KMS-11 (cell line): Measurements from ENCODE around the gene MSTO1.

Experiments
- H2AFZ ChIP-seq: fragments of 200-600 bp; sonication (generic); 2 replicates; pipeline ENCODE4 v1.6.1; 2016; ENCODE audit warnings: antibody characterized with exemption, mixed run types, low read depth
- H3K27ac ChIP-seq: fragments of 200-600 bp; sonication (generic); 2 replicates; pipeline ENCODE4 v1.6.1; 2016; ENCODE audit warnings: mild to moderate bottlenecking, mixed run types
- H3K27me3 ChIP-seq: fragments of 200-600 bp; sonication (generic); 2 replicates; pipeline ENCODE4 v1.6.1; 2017; ENCODE audit warnings: mild to moderate bottlenecking, low read depth, mixed run types, moderate library complexity; ENCODE audit not compliant: insufficient read depth
- H3K36me3 ChIP-seq: fragments of 200-600 bp; sonication (generic); 2 replicates; pipeline ENCODE4 v1.6.1; 2017; ENCODE audit warnings: mild to moderate bottlenecking, mixed run types; ENCODE audit not compliant: insufficient read depth
- H3K4me1 ChIP-seq: fragments of 200-600 bp; sonication (generic); 2 replicates; pipeline ENCODE4 v1.6.1; 2016; ENCODE audit warnings: mild to moderate bottlenecking, low read depth, mixed run types; ENCODE audit not compliant: poor library complexity, severe bottlenecking
- H3K4me2 ChIP-seq: fragments of 200-600 bp; sonication (generic); 2 replicates; pipeline ENCODE4 v1.7.0; 2016; ENCODE audit warnings: mild to moderate bottlenecking, mixed run types
- H3K4me3 ChIP-seq: fragments of 200-600 bp; sonication (generic); IDR thresholded peaks from 2 replicates; pipeline ENCODE4 v1.6.1; 2017; ENCODE audit warnings: low read depth, low read length, mixed read lengths; ENCODE audit not compliant: insufficient read depth
- H3K79me2 ChIP-seq: fragments of 200-600 bp; sonication (generic); 2 replicates; pipeline ENCODE4 v1.6.1; 2016; ENCODE audit warnings: low read depth, mixed run types; ENCODE audit not compliant: insufficient read depth
- H3K9ac ChIP-seq: fragments of 200-600 bp; sonication (generic); 2 replicates; pipeline ENCODE4 v1.6.1; 2016; ENCODE audit warnings: mild to moderate bottlenecking, mixed run types
- H4K20me1 ChIP-seq: fragments of 200-600 bp; sonication (generic); 2 replicates; pipeline ENCODE4 v1.6.1; 2016; ENCODE audit warnings: mild to moderate bottlenecking, mixed run types; ENCODE audit not compliant: insufficient read depth
- CTCF ChIP-seq: fragments of 200-600 bp; sonication (generic); conservative IDR thresholded peaks from 2 replicates; pipeline ENCODE4 v1.6.1; 2017; ENCODE audit warnings: low read depth, mild to moderate bottlenecking, antibody characterized with exemption, low read length, moderate library complexity, mixed read lengths

The MSTO1 gene

GRCh38 chr1:155643230-155643629, 33.2 kb downstream of the MSTO1 start:
- H3K4me1 ChIP-seq, result no peaks in the 10 kb centered on the region
- H3K9ac ChIP-seq, result no peak overlapping the region
- no peaks in the 10 kb centered on the region for H3K79me2 ChIP-seq
- no peak overlapping the region for H3K4me2 ChIP-seq
- no peaks in the 10 kb centered on the region for H3K27me3 ChIP-seq
- no peaks in the 10 kb centered on the region for H4K20me1 ChIP-seq
- H3K4me3 ChIP-seq, result no peak overlapping the region
- H3K36me3 ChIP-seq, result no peaks in the 10 kb centered on the region
- no peak overlapping the region for H2AFZ ChIP-seq
- TF ChIP-seq CTCF, result no peak
- no peak overlapping the region for H3K27ac ChIP-seq

- Histone ChIP-seq H3K27ac (no peak overlapping the region), H3K4me3 (no peak overlapping the region), H3K79me2 (no peaks in the 10 kb centered on the region), H3K4me2 (no peak overlapping the region), H2AFZ (no peak overlapping the region), H3K36me3 (no peaks in the 10 kb centered on the region), H3K9ac (no peak overlapping the region), H3K27me3 (no peaks in the 10 kb centered on the region), H4K20me1 (no peaks in the 10 kb centered on the region), H3K4me1 (no peaks in the 10 kb centered on the region)
- no peak for TF ChIP-seq CTCF
Observed at GRCh38 chr1:155645034-155645598, 35.1 kb downstream of the MSTO1 start.

GRCh38 chr1:155645648-155646047, 35.6 kb downstream of the MSTO1 start:
- no peak overlapping the region for H3K9ac ChIP-seq

GRCh38 chr1:155646307-155646706, 36.3 kb downstream of the MSTO1 start:
- no peak overlapping the region for H3K9ac ChIP-seq
- H3K4me2 ChIP-seq, result no peak overlapping the region
- no peak overlapping the region for H3K4me3 ChIP-seq
- H3K27ac ChIP-seq, result no peak overlapping the region
- H4K20me1 ChIP-seq, result no peaks in the 10 kb centered on the region
- no peak for TF ChIP-seq CTCF
- no peaks in the 10 kb centered on the region; the same call in 1 of the 2 replicates for H3K27me3 ChIP-seq
- no peaks in the 10 kb centered on the region for H3K4me1 ChIP-seq
- H3K79me2 ChIP-seq, result no peaks in the 10 kb centered on the region
- H2AFZ ChIP-seq, result no peak overlapping the region
- no peaks in the 10 kb centered on the region for H3K36me3 ChIP-seq

More at GRCh38 chr1:155645648-155646047, 35.6 kb downstream of the MSTO1 start:
- Histone ChIP-seq H3K36me3 (no peaks in the 10 kb centered on the region), H2AFZ (no peak overlapping the region), H3K4me1 (no peaks in the 10 kb centered on the region), H3K79me2 (no peaks in the 10 kb centered on the region), H3K4me2 (no peak overlapping the region), H3K27ac (no peak overlapping the region), H4K20me1 (no peaks in the 10 kb centered on the region), H3K4me3 (no peak overlapping the region), H3K27me3 (no peaks in the 10 kb centered on the region)
- no peak for TF ChIP-seq CTCF
